HG03196 (cell line): Measurements from ENCODE around the gene MYZAP.

Experiments
- ATAC-seq: cut with Tn5 transposase; IDR thresholded peaks from one replicate; pipeline ENCODE4 v1.9.1; 2021; ENCODE audit not compliant: unreplicated experiment

Gene MYZAP

GRCh38 chr15:57591822-57592367, at the start of gene MYZAP:
MYZAP (plus strand) TSS chr15:57591904; CDS start chr15:57592035, 131 bp downstream.
- ATAC-seq = no peak

- ATAC-seq = no peak
These were observed 49.2 kb upstream of the MYZAP start for GRCh38 chr15:57542505-57542817.

- no peak for ATAC-seq
These were observed 46.7 kb upstream of the MYZAP start for GRCh38 chr15:57544848-57545480.

- no peak for ATAC-seq
These were observed 45.7 kb upstream of the MYZAP start for GRCh38 chr15:57545995-57546394.

- ATAC-seq = no peak
These were observed 44.4 kb upstream of the MYZAP start for GRCh38 chr15:57547243-57547755.

GRCh38 chr15:57548351-57548750, 43.4 kb upstream of the MYZAP start:
- no peak for ATAC-seq

GRCh38 chr15:57548835-57549234, 42.9 kb upstream of the MYZAP start:
- ATAC-seq = no peak

GRCh38 chr15:57549935-57550334, 41.8 kb upstream of the MYZAP start:
- ATAC-seq = no peak

GRCh38 chr15:57550640-57551039, 41.1 kb upstream of the MYZAP start:
- ATAC-seq = no peak

- no peak for ATAC-seq
These were observed 39.7 kb upstream of the MYZAP start for GRCh38 chr15:57551715-57552677.

- no peak for ATAC-seq
These were observed 38.9 kb upstream of the MYZAP start for GRCh38 chr15:57552678-57553334.

- no peak for ATAC-seq
These were observed 38.2 kb upstream of the MYZAP start for GRCh38 chr15:57553526-57553925.

- ATAC-seq = no peak
These were observed 37.5 kb upstream of the MYZAP start for GRCh38 chr15:57554063-57554811.

- ATAC-seq = no peak
These were observed 36.9 kb upstream of the MYZAP start for GRCh38 chr15:57554812-57555179.

GRCh38 chr15:57555270-57555669, 36.4 kb upstream of the MYZAP start:
- no peak for ATAC-seq

- ATAC-seq = no peak
These were observed 35.7 kb upstream of the MYZAP start for GRCh38 chr15:57556040-57556439.

GRCh38 chr15:57557267-57557666, 34.4 kb upstream of the MYZAP start:
- ATAC-seq = no peak

GRCh38 chr15:57557810-57558209, 33.9 kb upstream of the MYZAP start:
- no peak for ATAC-seq

- no peak for ATAC-seq
These were observed 31.8 kb upstream of the MYZAP start for GRCh38 chr15:57559875-57560274.

- peak; percentile 81 for ATAC-seq
These were observed 30.5 kb upstream of the MYZAP start for GRCh38 chr15:57561041-57561711.
